ENCODE results near the gene FKBP2.
"Not testable (repeated sequence)": the region's sequence is repeated elsewhere in the genome, so short reads cannot be mapped to it uniquely, and the experiment has no call there.

The FKBP2 gene

GRCh38 chr11:64234647-64235379, 6.1 kb upstream of the FKBP2 start:
- DNase-seq: peak; percentile 91

GRCh38 chr11:64235437-64236161, 5.3 kb upstream of the FKBP2 start:
- DNase-seq: no peak

GRCh38 chr11:64237484-64237951, 3.4 kb upstream of the FKBP2 start:
- DNase-seq: no peak

- DNase-seq: no peak
These were observed 2.8 kb upstream of the FKBP2 start for GRCh38 chr11:64238076-64238475.

GRCh38 chr11:64238999-64239398, 1.9 kb upstream of the FKBP2 start:
- DNase-seq: no peak

- DNase-seq: no peak
These were observed 1.0 kb upstream of the FKBP2 start for GRCh38 chr11:64239662-64240434.

GRCh38 chr11:64241241-64241490, 271 bp downstream of the FKBP2 start:
- no peak for DNase-seq

- peak; percentile 97 for DNase-seq
These were observed 838 bp downstream of the FKBP2 start for GRCh38 chr11:64241491-64242374.

GRCh38 chr11:64243236-64243854, 2.5 kb downstream of the FKBP2 start:
- no peak for DNase-seq

- no peak for DNase-seq
These were observed 3.2 kb downstream of the FKBP2 start for GRCh38 chr11:64244107-64244506.

- no peak for DNase-seq
These were observed 4.1 kb downstream of the FKBP2 start for GRCh38 chr11:64244966-64245365.

- DNase-seq: no peak
These were observed 4.5 kb downstream of the FKBP2 start for GRCh38 chr11:64245401-64245796.

GRCh38 chr11:64245797-64246620, 5.1 kb downstream of the FKBP2 start:
- peak; percentile 95 for DNase-seq

GRCh38 chr11:64246621-64246870, 5.7 kb downstream of the FKBP2 start:
- DNase-seq: not testable (repeated sequence)

- DNase-seq: peak; percentile 99
These were observed 6.2 kb downstream of the FKBP2 start, which contains the start of gene PPP1R14B for GRCh38 chr11:64246871-64247728. Gene PPP1R14B (minus strand): TSS chr11:64246943. CDS start chr11:64246673, 270 bp downstream.

- no peak for DNase-seq
These were observed 7.0 kb downstream of the FKBP2 start for GRCh38 chr11:64247729-64248531.

- DNase-seq: no peak
These were observed 7.7 kb downstream of the FKBP2 start for GRCh38 chr11:64248578-64248977.

GRCh38 chr11:64249038-64249437, 8.1 kb downstream of the FKBP2 start:
- DNase-seq: no peak

GRCh38 chr11:64249563-64250414, 8.9 kb downstream of the FKBP2 start:
- no peak for DNase-seq

Measured in 8988T (cell line).